H1 (cell line): Measurements from ENCODE around the gene WSCD2. TPM values are rescaled to one million over a fixed set of nuclear protein-coding genes. Genes with fewer than 3 reads are reported as not detected.
A peak's percentile ranks its signal among the peaks of the same experiment; 100 is the strongest.

Source experiments
- CTCF ChIA-PET: fragments of 300-600 bp; sonication (Branson Sonifier 250); formaldehyde crosslinking; loops from one replicate; lab custom pipeline; 2021; ENCODE audit not compliant: partially characterized antibody; lab: Charles Lee
- POLR2A ChIA-PET: fragments of 300-600 bp; sonication (Branson Sonifier 250); formaldehyde crosslinking; loops from one replicate; lab custom pipeline; 2021; ENCODE audit warnings: inconsistent platforms; ENCODE audit not compliant: partially characterized antibody; lab: Charles Lee
- DNase-seq, 2 experiments: peaks; one replicate each; pipeline versions ENCODE4 v3.0.0 to v3.0.0-alpha.2; 2010 to 2022; ENCODE audit warnings: low spot score in 2 of 2, low read depth in 1 of 2, mixed read lengths in 1 of 2
- FAIRE-seq: peaks from 2 replicates; lab custom pipeline; 2011; peaks lifted over from hg19 to GRCh38; lab: Jason Lieb, UNC
- H2AFZ ChIP-seq: 2 replicates; pipeline ENCODE4 v1.8.1; 2012; ENCODE audit warnings: low read length, inconsistent platforms
- H2AK5ac ChIP-seq: 2 replicates; pipeline ENCODE4 v1.6.1; 2013; ENCODE audit warnings: low read depth, low read length
- H2BK120ac ChIP-seq: replicated peaks from 2 replicates; pipeline ENCODE3; 2013; ENCODE audit warnings: low read depth, low read length, inconsistent platforms
- H2BK12ac ChIP-seq: 2 replicates; pipeline ENCODE4 v1.6.1; 2013; ENCODE audit warnings: low read depth, low read length
- H2BK15ac ChIP-seq: 2 replicates; pipeline ENCODE4 v1.6.1; 2013; ENCODE audit warnings: low read length
- H2BK20ac ChIP-seq: 2 replicates; pipeline ENCODE4 v1.6.1; 2013; ENCODE audit warnings: low read length
- H2BK5ac ChIP-seq: 2 replicates; pipeline ENCODE4 v1.6.1; 2013; ENCODE audit warnings: low read depth, low read length
- H3K14ac ChIP-seq: 2 replicates; pipeline ENCODE4 v1.6.1; 2013; ENCODE audit warnings: inconsistent platforms; ENCODE audit not compliant: insufficient read length
- H3K18ac ChIP-seq: 2 replicates; pipeline ENCODE4 v1.6.1; 2013; ENCODE audit warnings: low read length; ENCODE audit errors: extremely low read depth
- H3K23ac ChIP-seq: 2 replicates; pipeline ENCODE4 v1.6.1; 2013; ENCODE audit warnings: inconsistent platforms; ENCODE audit not compliant: insufficient read length
- H3K23me2 ChIP-seq: 2 replicates; pipeline ENCODE4 v1.6.1; 2013; ENCODE audit warnings: low read depth, low read length
- H3K27ac ChIP-seq: 2 replicates; pipeline ENCODE4 v1.6.1; 2011; ENCODE audit warnings: low read depth, low read length, inconsistent platforms
- H3K27me3 ChIP-seq, 4 experiments: replicated peaks in 1 of 4; 1 replicate in 1 of 4; 2 replicates in 3 of 4; pipeline versions ENCODE4 v1.6.1 to v1.8.1; 2011 to 2013; ENCODE audit warnings: low read length in 3 of 4, mild to moderate bottlenecking in 3 of 4, inconsistent platforms in 2 of 4, mixed read lengths in 2 of 4, moderate library complexity in 1 of 4; ENCODE audit not compliant: control insufficient read depth in 3 of 4, insufficient read depth in 3 of 4; ENCODE audit errors: extremely low read depth in 1 of 4
- H3K36me3 ChIP-seq, 4 experiments: 2 replicates each; pipeline versions ENCODE4 v1.6.1 to v1.8.1; 2011 to 2013; ENCODE audit warnings: mild to moderate bottlenecking in 4 of 4, low read length in 3 of 4, moderate library complexity in 2 of 4, control low read depth in 1 of 4, inconsistent platforms in 1 of 4; ENCODE audit not compliant: insufficient read depth in 4 of 4, control insufficient read depth in 2 of 4
- H3K4ac ChIP-seq: replicated peaks from 2 replicates; pipeline ENCODE3; 2013; ENCODE audit warnings: low read length, low read depth, mixed read lengths, inconsistent platforms; ENCODE audit not compliant: insufficient read length
- H3K4me1 ChIP-seq, 4 experiments: replicated peaks in 1 of 4; 1 replicate in 1 of 4; 2 replicates in 3 of 4; pipeline versions ENCODE4 v1.6.1 to v1.8.1; 2011 to 2013; ENCODE audit warnings: low read length in 3 of 4, inconsistent platforms in 2 of 4, mixed read lengths in 1 of 4; ENCODE audit not compliant: insufficient read depth in 4 of 4, control insufficient read depth in 3 of 4
- H3K4me2 ChIP-seq, 2 experiments: 2 replicates each; pipeline versions ENCODE4 v1.6.1 to v1.8.1; 2011 to 2013; ENCODE audit warnings: low read depth in 2 of 2, low read length in 2 of 2, control low read depth in 1 of 2, inconsistent platforms in 1 of 2, mild to moderate bottlenecking in 1 of 2; ENCODE audit not compliant: insufficient read depth in 1 of 2
- H3K4me3 ChIP-seq, 4 experiments: fragments of 200-600, 300-600 bp in 1 of 4; sonication (generic), shearing (Covaris generic), sonication (Bioruptor Twin) in 1 of 4; 2 replicates each; pipeline versions ENCODE4 v1.5.1 to v1.8.1; 2011 to 2016; ENCODE audit warnings: low read length in 4 of 4, low read depth in 3 of 4, control low read depth in 2 of 4, inconsistent platforms in 2 of 4, mild to moderate bottlenecking in 2 of 4, mixed read lengths in 1 of 4, moderate library complexity in 1 of 4; ENCODE audit not compliant: insufficient read depth in 2 of 4; ENCODE audit errors: extremely low read depth in 1 of 4
- H3K56ac ChIP-seq: replicated peaks from 2 replicates; pipeline ENCODE3; 2013; ENCODE audit warnings: low read depth, mild to moderate bottlenecking, mixed read lengths, low read length, inconsistent platforms; ENCODE audit not compliant: insufficient read length
- H3K79me1 ChIP-seq: 2 replicates; pipeline ENCODE4 v1.6.1; 2013; ENCODE audit warnings: low read depth, low read length, control low read depth
- H3K79me2 ChIP-seq, 2 experiments: 2 replicates each; pipeline versions ENCODE4 v1.6.1 to v1.8.1; 2012 to 2013; ENCODE audit warnings: low read length in 2 of 2, mild to moderate bottlenecking in 2 of 2, inconsistent platforms in 1 of 2; ENCODE audit not compliant: insufficient read depth in 2 of 2, control insufficient read depth in 1 of 2
- H3K9ac ChIP-seq, 4 experiments: replicated peaks in 1 of 4; 1 replicate in 1 of 4; 2 replicates in 3 of 4; pipeline versions ENCODE4 v1.6.1 to v1.8.1; 2011 to 2013; ENCODE audit warnings: low read depth in 3 of 4, low read length in 3 of 4, control low read depth in 2 of 4, mild to moderate bottlenecking in 2 of 4, moderate library complexity in 2 of 4, inconsistent platforms in 1 of 4; ENCODE audit errors: extremely low read depth in 1 of 4
- H3K9me3 ChIP-seq, 2 experiments: 2 replicates each; pipeline versions ENCODE4 v1.6.1 to v1.8.1; 2012 to 2013; ENCODE audit warnings: mild to moderate bottlenecking in 2 of 2, moderate library complexity in 2 of 2, control low read depth in 1 of 2, inconsistent platforms in 1 of 2, low read depth in 1 of 2, low read length in 1 of 2, mixed read lengths in 1 of 2; ENCODE audit not compliant: insufficient read depth in 2 of 2
- H4K20me1 ChIP-seq, 2 experiments: replicated peaks in 1 of 2; 2 replicates each; pipeline versions ENCODE3 to v1.8.1; 2011 to 2013; ENCODE audit warnings: inconsistent platforms in 2 of 2, low read length in 2 of 2, mild to moderate bottlenecking in 1 of 2; ENCODE audit not compliant: insufficient read depth in 2 of 2, control insufficient read depth in 1 of 2
- H4K5ac ChIP-seq: 2 replicates; pipeline ENCODE4 v1.6.1; 2013; ENCODE audit warnings: low read length, low read depth, mixed read lengths, inconsistent platforms; ENCODE audit not compliant: insufficient read length
- H4K8ac ChIP-seq: 2 replicates; pipeline ENCODE4 v1.8.0; 2013; ENCODE audit warnings: mild to moderate bottlenecking, moderate library complexity, low read length, inconsistent platforms; ENCODE audit not compliant: insufficient read depth; ENCODE audit errors: extremely low read depth
- H4K91ac ChIP-seq: replicated peaks from 2 replicates; pipeline ENCODE3; 2013; ENCODE audit warnings: low read length, mixed read lengths, inconsistent platforms; ENCODE audit not compliant: insufficient read length
- CBX5 ChIP-seq: fragments of 300-800, 300-1000 bp; sonication (generic); IDR thresholded peaks from 2 replicates; pipeline ENCODE4 v1.7.1; 2016; ENCODE audit warnings: antibody characterized with exemption, low read length, low read depth
- CEBPB ChIP-seq: IDR thresholded peaks from 2 replicates; pipeline ENCODE4 v1.6.1; 2012; ENCODE audit warnings: low read depth, low read length
- FOSL1 ChIP-seq: IDR thresholded peaks from 2 replicates; pipeline ENCODE4 v1.6.1; 2011; ENCODE audit warnings: mild to moderate bottlenecking, low read depth, low read length, moderate library complexity; ENCODE audit not compliant: insufficient read depth
- GABPA ChIP-seq: IDR thresholded peaks from 2 replicates; pipeline ENCODE4 v1.6.1; 2011; ENCODE audit warnings: mild to moderate bottlenecking, low read length, moderate library complexity, borderline replicate concordance; ENCODE audit not compliant: insufficient read depth
- HDAC6 ChIP-seq: IDR thresholded peaks from one replicate; pipeline ENCODE4 v1.7.1; 2012; ENCODE audit warnings: low read depth, mild to moderate bottlenecking, inconsistent platforms, low read length, moderate library complexity
- KDM1A ChIP-seq: fragments of 200-600, 300-600 bp; sonication (generic); IDR thresholded peaks from 2 replicates; pipeline ENCODE4 v1.7.1; 2016; ENCODE audit warnings: mild to moderate bottlenecking, low read length, borderline replicate concordance
- KDM4A ChIP-seq: IDR thresholded peaks from one replicate; pipeline ENCODE4 v1.7.1; 2012; ENCODE audit warnings: low read depth, mild to moderate bottlenecking, moderate library complexity, low read length, inconsistent platforms; ENCODE audit not compliant: severe bottlenecking
- KDM5A ChIP-seq: fragments of 200-600 bp; IDR thresholded peaks from 2 replicates; pipeline ENCODE4 v1.7.1; 2012; ENCODE audit warnings: mild to moderate bottlenecking, low read length, inconsistent platforms, mixed read lengths
- RAD21 ChIP-seq, 2 experiments: IDR thresholded peaks in 1 of 2; conservative IDR thresholded peaks in 1 of 2; 2 replicates each; pipeline ENCODE4 v1.6.1; 2011; ENCODE audit warnings: low read depth in 2 of 2, low read length in 2 of 2, improper control_type of control experiment in 1 of 2, inconsistent platforms in 1 of 2, mild to moderate bottlenecking in 1 of 2, moderate library complexity in 1 of 2
- SIN3A ChIP-seq, 2 experiments: IDR thresholded peaks in 1 of 2; conservative IDR thresholded peaks in 1 of 2; 2 replicates each; pipeline ENCODE4 v1.6.1; 2011 to 2012; ENCODE audit warnings: low read length in 2 of 2, improper control_type of control experiment in 1 of 2, low read depth in 1 of 2, mild to moderate bottlenecking in 1 of 2
- WGBS, 2 experiments: shearing (Covaris generic) in 1 of 2; methylation state at CpG; one replicate each; pipeline versions ENCODE4 v1.1.6 to v1.1.7; 2013 to 2015; ENCODE audit warnings: low lambda C conversion rate in 2 of 2, mixed read lengths in 2 of 2, inconsistent platforms in 1 of 2, low coverage in 1 of 2, missing lambda C conversion rate in 1 of 2; ENCODE audit not compliant: insufficient replicate concordance in 2 of 2, insufficient coverage in 1 of 2, insufficient read length in 1 of 2; ENCODE audit errors: extremely low coverage in 1 of 2, missing lambda C conversion rate in 1 of 2; 5-methylcytosine and 5-hydroxymethylcytosine counted together
- polyA plus RNA-seq, 7 experiments: library from polyadenylated mRNA; depleted of rRNA in 3 of 7; stranded (reverse) in 5 of 7; unstranded in 2 of 7; fragments of >200 nt in 5 of 7; fragments of 200-250 nt in 2 of 7; gene quantifications; 1 replicate in 5 of 7; 2 replicates in 1 of 7; 4 replicates in 1 of 7; pipeline versions ENCODE4 v1.2.1 to v1.2.3, GENCODE V29; 2011 to 2013; ENCODE audit warnings: missing spikeins in 2 of 7, mixed read lengths in 2 of 7
- total RNA-seq: library from RNA; stranded (reverse); fragmentation: NEBNext Ultra II Directional; extraction: Animal tissue kit (Norgen Biotek cat#: 25700); gene quantifications from 2 replicates; pipeline ENCODE4 v1.2.1, GENCODE V29; 2021

WSCD2 gene
- total and polyA plus RNA-seq, 2 of the 8 experiments (the other 6 are each of a cell fraction or from before 2014, with no cell fraction given) = 1.3 to 2.2 TPM

DNA sequence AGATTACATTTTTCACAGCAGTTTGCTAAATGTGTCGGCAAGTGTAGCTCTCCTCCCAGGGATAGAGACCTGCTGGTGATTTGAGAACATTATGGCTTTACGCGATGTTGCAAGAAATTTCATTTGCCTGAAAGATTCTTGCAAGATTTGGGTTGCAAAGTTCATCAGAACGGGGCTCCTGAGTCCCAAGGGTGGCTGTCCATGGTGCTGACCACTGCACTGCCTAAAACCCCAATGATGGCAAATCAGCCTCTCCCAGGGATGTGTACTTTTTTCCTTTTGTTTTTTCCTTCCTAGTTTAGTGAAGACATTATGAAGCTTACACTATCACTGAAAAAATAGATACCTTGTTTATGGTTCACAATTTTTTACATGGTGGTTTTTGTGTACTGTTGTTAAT lies 85.4 kb downstream of the WSCD2 start:
- H3K56ac ChIP-seq = no peak overlapping the region
- 63% methylated on average over 4 of the region's 4 CpGs; no CpG with 5 or more reads in 1 of the 2 experiments for WGBS, 2 experiments
- H2BK5ac ChIP-seq = no peak overlapping the region
- H3K4me1 ChIP-seq = peaks cover 0 to 12% (median 4%) of the 10 kb centered on the region in 4 experiments; a peak in 6 of 7 replicates
- H4K91ac ChIP-seq = no peak overlapping the region
- H3K4ac ChIP-seq = no peak overlapping the region
- H3K4me3 ChIP-seq = no peak overlapping the region
- H3K79me2 ChIP-seq = no peaks in the 10 kb centered on the region
- H3K9me3 ChIP-seq = no peaks in the 10 kb centered on the region
- no peak overlapping the region for H3K23ac ChIP-seq
- peak; percentile 58 for FAIRE-seq
- H3K4me2 ChIP-seq = no peak overlapping the region
- peak in 1 of 2 experiments; percentile 83 for DNase-seq
- CTCF ChIA-PET = interaction anchor here (0.8 to 6.4 kb wide), 7 partner anchors 13 to 244 kb away, joined by 3 to 28 read pairs (median 4); no protein-coding TSS in a partner anchor
- H3K27me3 ChIP-seq = no peaks in the 10 kb centered on the region
- no peak overlapping the region for H2AFZ ChIP-seq
- H4K5ac ChIP-seq = no peak overlapping the region
- POLR2A ChIA-PET = interaction anchor here (1.5 kb wide), 1 partner anchor 21 kb away, joined by 4 read pairs; no protein-coding TSS in a partner anchor
- no peak overlapping the region for H4K8ac ChIP-seq
- no peak overlapping the region for H2BK120ac ChIP-seq
- no peak overlapping the region for H2BK12ac ChIP-seq
- no peaks in the 10 kb centered on the region for H3K23me2 ChIP-seq
- H3K18ac ChIP-seq = no peak overlapping the region
- H4K20me1 ChIP-seq = no peaks in the 10 kb centered on the region
- no peak overlapping the region for H3K27ac ChIP-seq
- H2AK5ac ChIP-seq = no peak overlapping the region
- no peak overlapping the region for H2BK20ac ChIP-seq
- no peak overlapping the region for H3K9ac ChIP-seq
- no peaks in the 10 kb centered on the region for H3K36me3 ChIP-seq
- no peak overlapping the region for H3K14ac ChIP-seq
- no peaks in the 10 kb centered on the region for H3K79me1 ChIP-seq
- H2BK15ac ChIP-seq = no peak overlapping the region
- no peak for TF ChIP-seq KDM1A
- 0 out of 4 replicates have a peak, but pooled peaks of 1 of the 2 experiments have one; percentile 6 for TF ChIP-seq RAD21 (IDR thresholded peaks at IDR 0.05 in 1 of 2, conservative IDR thresholded peaks at IDR 0.05 in 1 of 2; ENCODE audit: low read depth in 2 of 2, low read length in 2 of 2)
- no peak for TF ChIP-seq KDM4A
- no peak for TF ChIP-seq KDM5A
- TF ChIP-seq GABPA = peak; percentile 63; the same call in 1 of the 2 replicates
- TF ChIP-seq SIN3A (conservative IDR thresholded peaks at IDR 0.05 in 1 of 2, IDR thresholded peaks at IDR 0.05 in 1 of 2; ENCODE audit: low read depth in 1 of 2, low read length in 2 of 2) = peak in 1 of 2 experiments; percentile 39; a peak in 1 of 4 replicates
- TF ChIP-seq HDAC6 = no peak
- TF ChIP-seq CEBPB = no peak
- no peak for TF ChIP-seq CBX5
- TF ChIP-seq FOSL1 = no peak
